Activated CD4-positive, alpha-beta memory T cell treated with anti-CD3 and anti-CD28 coated beads for 36 hours (primary cell): ENCODE measurements around the gene ITGA11. TPM values are rescaled to one million over a fixed set of nuclear protein-coding genes. Genes with fewer than 3 reads are reported as not detected.
A peak's percentile ranks its signal among the peaks of the same experiment; 100 is the strongest.

Experiments used
- CTCF ChIA-PET: fragments of 350-600 bp; sonication (Branson Sonifier 250); formaldehyde crosslinking; loops from one replicate; lab custom pipeline; 2021; ENCODE audit warnings: antibody characterized with exemption, inconsistent platforms; lab: Charles Lee
- POLR2A ChIA-PET: fragments of 350-600 bp; sonication (Branson Sonifier 250); formaldehyde crosslinking; loops from one replicate; lab custom pipeline; 2021; ENCODE audit warnings: antibody characterized with exemption; lab: Charles Lee
- DNase-seq: peaks from one replicate; pipeline ENCODE4 v3.0.0-alpha.2; 2020
- H3K27ac Mint-ChIP-seq: one replicate; pipeline ENCODE4 v1.8.0; 2021; ENCODE audit warnings: mixed read lengths
- H3K27me3 Mint-ChIP-seq: one replicate; pipeline ENCODE4 v1.8.0; 2021; ENCODE audit warnings: mixed read lengths
- H3K36me3 Mint-ChIP-seq: one replicate; pipeline ENCODE4 v1.8.0; 2021; ENCODE audit warnings: mixed read lengths
- H3K4me1 Mint-ChIP-seq: one replicate; pipeline ENCODE4 v1.8.0; 2021; ENCODE audit warnings: low read depth, mixed read lengths
- H3K4me3 Mint-ChIP-seq: one replicate; pipeline ENCODE4 v1.8.0; 2021; ENCODE audit warnings: mild to moderate bottlenecking, mixed read lengths
- H3K9me3 Mint-ChIP-seq: one replicate; pipeline ENCODE4 v1.8.0; 2021; ENCODE audit warnings: mixed read lengths
- intact Hi-C: fragments of 100-400 bp; cut with micrococcal nuclease; formaldehyde crosslinking; loops from one replicate; pipeline ENCODE4 v1.15.1; 2023
- total RNA-seq, 2 experiments: library from RNA; stranded (reverse); gene quantifications; one replicate each; pipeline ENCODE4 v1.2.3, GENCODE V29; 2021

The ITGA11 gene
- total RNA-seq, 2 experiments from 2014 or later: 0.56 to 0.59 TPM

- DNase-seq: peak; percentile 3
- Mint-ChIP-seq H3K27ac (no peak overlapping the region), H3K4me1 (peaks cover 9% of the 10 kb centered on the region), H3K4me3 (no peak overlapping the region), H3K36me3 (no peaks in the 10 kb centered on the region), H3K27me3 (no peaks in the 10 kb centered on the region), H3K9me3 (no peaks in the 10 kb centered on the region)
- POLR2A ChIA-PET: no interaction called here
- intact Hi-C loops: loop anchor here (1.0 kb wide), 2 partner anchors 76 to 129 kb away; no protein-coding TSS in a partner anchor
- CTCF ChIA-PET: interaction anchor here (0.9 to 5.9 kb wide), 7 partner anchors 14 to 157 kb away, joined by 3 to 50 read pairs (median 5); partner anchors contain the start of gene FEM1B
Measured at GRCh38 chr15:68382286-68383007, 49.5 kb downstream of the ITGA11 start.

DNA sequence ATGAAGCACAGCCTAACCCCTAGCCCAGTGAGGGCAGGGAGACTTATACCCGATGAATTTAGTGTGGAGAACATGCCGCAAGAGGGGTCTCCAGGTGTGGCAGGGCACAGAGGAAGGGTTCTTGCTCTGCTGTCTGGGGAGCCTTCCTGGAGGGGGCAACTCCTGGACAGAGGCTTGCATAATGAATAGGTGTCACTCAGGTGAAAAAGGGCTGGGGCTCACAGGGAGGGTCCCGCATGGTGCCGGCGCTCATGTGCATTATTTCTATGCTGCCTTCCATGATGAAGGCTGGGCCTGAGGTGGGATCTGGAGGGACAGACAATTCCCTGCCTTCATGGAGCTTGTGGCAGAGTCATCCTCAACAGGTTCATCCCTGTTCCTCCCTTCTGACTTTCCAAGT is 51.5 kb downstream of the ITGA11 start:
- H3K27ac Mint-ChIP-seq: no peak overlapping the region
- POLR2A ChIA-PET: no interaction called here
- intact Hi-C loops: no loop called here
- peaks cover 9% of the 10 kb centered on the region for H3K4me1 Mint-ChIP-seq
- CTCF ChIA-PET: interaction anchor here (5.2 to 5.9 kb wide), 2 partner anchors 74 to 128 kb away, joined by 44 to 50 read pairs; no protein-coding TSS in a partner anchor
- no peaks in the 10 kb centered on the region for H3K36me3 Mint-ChIP-seq
- DNase-seq: no peak
- H3K27me3 Mint-ChIP-seq: no peaks in the 10 kb centered on the region
- H3K4me3 Mint-ChIP-seq: no peak overlapping the region
- no peaks in the 10 kb centered on the region for H3K9me3 Mint-ChIP-seq

DNA sequence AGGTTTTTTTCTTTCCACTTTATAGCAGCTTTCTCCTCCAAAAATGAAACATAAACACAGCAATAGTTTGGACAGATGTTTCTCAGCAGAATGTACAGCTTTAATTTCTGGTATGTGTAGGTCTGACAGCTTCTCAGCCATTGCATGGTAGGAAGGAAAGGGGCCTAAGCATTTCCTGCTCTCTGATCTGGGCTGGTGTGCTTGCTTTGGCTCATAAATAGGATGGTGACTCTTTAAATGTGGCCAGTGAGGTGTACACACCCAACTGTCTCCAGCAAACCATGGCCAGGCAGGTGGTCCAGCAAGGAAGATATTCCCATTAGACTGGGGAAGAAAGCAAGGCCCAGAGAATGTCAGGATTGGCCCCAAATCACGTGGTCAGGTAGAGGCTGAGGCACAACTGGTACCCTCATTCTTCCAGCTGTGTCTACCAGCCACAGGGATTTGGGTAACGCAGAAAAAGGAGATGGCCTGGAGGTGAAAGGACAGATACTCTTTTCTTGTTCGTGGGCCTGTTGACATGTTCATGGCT is 52.1 kb downstream of the ITGA11 start:
- H3K4me3 Mint-ChIP-seq: no peak overlapping the region
- intact Hi-C loops: no loop called here
- DNase-seq: no peak
- peaks cover 9% of the 10 kb centered on the region for H3K4me1 Mint-ChIP-seq
- no peak overlapping the region for H3K27ac Mint-ChIP-seq
- no peaks in the 10 kb centered on the region for H3K36me3 Mint-ChIP-seq
- H3K9me3 Mint-ChIP-seq: no peaks in the 10 kb centered on the region
- ChIA-PET POLR2A (no interaction called here), CTCF (interaction anchor here (0.6 to 5.9 kb wide), 4 partner anchors 77 to 403 kb away, joined by 3 to 44 read pairs (median 3); no protein-coding TSS in a partner anchor)
- no peaks in the 10 kb centered on the region for H3K27me3 Mint-ChIP-seq

GRCh38 chr15:68379058-68379758 is 52.8 kb downstream of the ITGA11 start:
- intact Hi-C loops: no loop called here
- Mint-ChIP-seq H3K4me1 (peaks cover 9% of the 10 kb centered on the region), H3K9me3 (no peaks in the 10 kb centered on the region), H3K36me3 (no peaks in the 10 kb centered on the region), H3K4me3 (no peak overlapping the region), H3K27ac (no peak overlapping the region), H3K27me3 (no peaks in the 10 kb centered on the region)
- ChIA-PET POLR2A (no interaction called here), CTCF (interaction anchor here (0.6 to 5.9 kb wide), 5 partner anchors 73 to 403 kb away, joined by 3 to 44 read pairs (median 3); no protein-coding TSS in a partner anchor)
- DNase-seq: no peak

- POLR2A ChIA-PET: no interaction called here
Measured at GRCh38 chr15:68378595-68378994, 53.4 kb downstream of the ITGA11 start.

DNA sequence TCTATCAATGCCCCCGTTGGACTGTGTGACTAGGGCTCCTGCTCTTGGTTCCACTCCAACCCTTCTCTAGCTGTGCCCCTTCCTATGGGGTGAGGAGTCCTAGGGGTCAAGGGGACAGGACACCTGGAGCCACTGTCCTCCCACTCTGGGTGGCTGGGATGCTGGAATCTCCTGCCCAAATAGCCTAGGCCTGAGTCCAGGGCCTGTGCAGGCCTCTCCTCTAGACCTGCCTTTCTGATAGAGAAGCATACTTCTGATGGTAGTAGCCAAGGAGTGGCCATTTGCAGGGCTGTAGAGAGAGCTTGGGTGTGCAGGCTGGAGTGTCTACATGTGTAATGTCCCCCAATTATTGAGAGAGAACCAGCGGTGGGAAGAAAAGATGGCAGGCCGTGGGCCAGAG is 54.2 kb downstream of the ITGA11 start:
- no peak for DNase-seq
- Mint-ChIP-seq H3K4me3 (no peak overlapping the region), H3K36me3 (no peaks in the 10 kb centered on the region), H3K27ac (no peak overlapping the region), H3K9me3 (no peaks in the 10 kb centered on the region), H3K4me1 (peaks cover 9% of the 10 kb centered on the region), H3K27me3 (no peaks in the 10 kb centered on the region)
- POLR2A ChIA-PET: no interaction called here
- CTCF ChIA-PET: interaction anchor here (1.5 kb wide), 1 partner anchor 71 kb away, joined by 8 read pairs; no protein-coding TSS in a partner anchor
- intact Hi-C loops: no loop called here

More at GRCh38 chr15:68378595-68378994, 53.4 kb downstream of the ITGA11 start:
- Mint-ChIP-seq H3K9me3 (no peaks in the 10 kb centered on the region), H3K27me3 (no peaks in the 10 kb centered on the region), H3K36me3 (no peaks in the 10 kb centered on the region), H3K4me3 (no peak overlapping the region), H3K27ac (no peak overlapping the region), H3K4me1 (peaks cover 9% of the 10 kb centered on the region)
- intact Hi-C loops: no loop called here
- no peak for DNase-seq
- CTCF ChIA-PET: interaction anchor here (1.1 to 5.9 kb wide), 3 partner anchors 72 to 404 kb away, joined by 3 to 44 read pairs (median 8); no protein-coding TSS in a partner anchor

DNA sequence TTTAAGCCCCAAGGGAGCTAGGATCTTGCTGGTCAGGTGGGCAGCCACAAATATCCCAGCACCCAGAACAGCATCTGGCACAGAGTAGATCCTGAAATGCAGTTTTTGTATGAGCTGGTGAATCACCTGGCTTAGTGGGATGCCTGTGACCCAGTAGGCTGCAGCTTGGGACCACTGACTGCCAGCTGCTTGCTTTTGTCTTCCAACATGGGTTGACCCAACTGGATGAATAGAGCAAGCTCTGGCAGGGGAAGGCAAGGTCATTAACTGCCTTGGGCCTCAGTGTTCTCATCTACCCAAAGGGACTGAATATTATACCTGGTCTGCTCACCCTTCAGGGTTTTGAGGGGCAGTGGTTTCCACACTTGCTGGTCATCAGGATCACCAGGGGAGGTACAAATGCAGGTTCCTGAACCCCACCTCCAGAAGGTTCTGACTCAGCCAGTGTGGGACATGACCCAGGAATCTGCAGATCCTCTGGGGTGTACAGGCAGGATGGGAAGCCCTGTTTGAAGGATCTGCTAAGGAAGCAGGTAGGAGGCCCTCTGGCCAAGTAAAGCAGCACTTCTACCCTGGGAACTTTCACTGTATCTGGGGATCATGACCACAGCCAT is 55.4 kb downstream of the ITGA11 start:
- ChIA-PET POLR2A (no interaction called here), CTCF (no interaction called here)
- Mint-ChIP-seq H3K4me1 (peaks cover 9% of the 10 kb centered on the region), H3K36me3 (no peaks in the 10 kb centered on the region), H3K9me3 (no peaks in the 10 kb centered on the region), H3K4me3 (no peak overlapping the region), H3K27me3 (no peaks in the 10 kb centered on the region), H3K27ac (no peak overlapping the region)
- intact Hi-C loops: no loop called here
- DNase-seq: no peak

GRCh38 chr15:68375716-68376220 is 56.2 kb downstream of the ITGA11 start:
- Mint-ChIP-seq H3K27me3 (no peaks in the 10 kb centered on the region), H3K27ac (no peak overlapping the region), H3K36me3 (no peaks in the 10 kb centered on the region), H3K4me1 (peaks cover 9% of the 10 kb centered on the region), H3K4me3 (no peak overlapping the region), H3K9me3 (no peaks in the 10 kb centered on the region)
- no peak for DNase-seq
- ChIA-PET POLR2A (no interaction called here), CTCF (no interaction called here)
- intact Hi-C loops: no loop called here

DNA sequence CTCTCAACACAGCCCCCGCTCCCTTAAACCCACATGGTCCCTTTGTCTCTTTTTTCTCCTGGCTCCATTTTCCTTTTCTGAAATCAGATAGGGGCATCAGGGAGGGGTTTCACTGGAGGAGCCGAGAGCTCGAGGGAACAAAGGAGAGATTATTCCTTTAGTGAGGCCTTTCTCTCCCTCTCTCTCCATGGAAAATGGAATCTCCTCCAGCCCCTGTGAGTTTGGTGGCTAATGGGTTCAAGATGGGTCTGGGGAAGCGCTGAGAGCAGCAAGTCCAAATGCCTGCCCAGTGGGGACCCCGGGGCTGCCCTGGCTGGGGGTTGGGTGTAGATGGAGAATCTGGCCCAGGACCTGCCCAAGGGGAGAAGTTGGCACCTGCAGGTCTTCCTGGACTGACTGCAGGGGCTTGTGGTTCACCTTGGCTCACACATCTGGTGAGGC is 56.8 kb downstream of the ITGA11 start:
- H3K36me3 Mint-ChIP-seq: no peaks in the 10 kb centered on the region
- H3K4me1 Mint-ChIP-seq: peaks cover 9% of the 10 kb centered on the region
- POLR2A ChIA-PET: no interaction called here
- H3K4me3 Mint-ChIP-seq: no peak overlapping the region
- H3K9me3 Mint-ChIP-seq: no peaks in the 10 kb centered on the region
- H3K27me3 Mint-ChIP-seq: no peaks in the 10 kb centered on the region
- no peak for DNase-seq
- CTCF ChIA-PET: no interaction called here
- intact Hi-C loops: no loop called here
- H3K27ac Mint-ChIP-seq: no peak overlapping the region

- Mint-ChIP-seq H3K27ac (no peak overlapping the region), H3K36me3 (no peaks in the 10 kb centered on the region), H3K4me3 (no peak overlapping the region), H3K4me1 (peaks cover 1% of the 10 kb centered on the region), H3K9me3 (no peaks in the 10 kb centered on the region), H3K27me3 (no peaks in the 10 kb centered on the region)
- DNase-seq: no peak
- ChIA-PET POLR2A (no interaction called here), CTCF (interaction anchor here (1.4 to 2.4 kb wide), 3 partner anchors 10 to 121 kb away, joined by 4 to 10 read pairs (median 6); no protein-coding TSS in a partner anchor)
- intact Hi-C loops: no loop called here
Measured at GRCh38 chr15:68374168-68374745, 57.7 kb downstream of the ITGA11 start.

DNA sequence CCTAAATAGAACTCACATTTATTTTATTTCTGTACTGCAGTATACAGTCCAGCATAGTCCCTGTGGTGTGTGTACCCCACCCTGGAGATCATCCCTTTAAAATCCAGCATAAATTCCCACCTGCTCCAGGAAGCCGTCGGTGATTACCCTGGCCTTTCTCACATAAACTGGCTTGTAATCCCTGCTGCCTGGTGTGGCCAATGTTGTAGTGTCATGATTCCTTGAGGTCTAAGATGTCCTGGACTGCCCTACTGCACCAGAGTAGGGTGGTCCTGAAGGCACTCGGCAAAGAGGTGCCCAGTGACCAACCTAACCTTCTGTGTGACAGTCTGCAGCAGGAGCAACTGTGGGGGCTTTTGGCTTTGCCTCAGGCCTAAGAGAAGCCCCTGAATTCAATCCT is 58.9 kb downstream of the ITGA11 start:
- H3K9me3 Mint-ChIP-seq: no peaks in the 10 kb centered on the region
- CTCF ChIA-PET: interaction anchor here (2.4 kb wide), 1 partner anchor 11 kb away, joined by 10 read pairs; no protein-coding TSS in a partner anchor
- POLR2A ChIA-PET: no interaction called here
- H3K27me3 Mint-ChIP-seq: peaks cover 3% of the 10 kb centered on the region
- H3K4me3 Mint-ChIP-seq: no peak overlapping the region
- DNase-seq: no peak
- H3K27ac Mint-ChIP-seq: no peak overlapping the region
- H3K36me3 Mint-ChIP-seq: no peaks in the 10 kb centered on the region
- no peaks in the 10 kb centered on the region for H3K4me1 Mint-ChIP-seq
- intact Hi-C loops: no loop called here
